Esophagus muscularis mucosa (tissue), 3 donors: ENCODE results near the gene ABCC6.

Source experiments
- EP300 ChIP-seq: sonication (generic); formaldehyde crosslinking; IDR thresholded peaks from one replicate; pipeline ENCODE4 v1.6.1; 2017; ENCODE audit warnings: antibody characterized with exemption
- POLR2AphosphoS5 ChIP-seq, 2 donors: sonication (generic); formaldehyde crosslinking; IDR thresholded peaks; one replicate each; pipeline ENCODE4 v1.6.1; 2017; ENCODE audit warnings: antibody characterized with exemption in 2 of 2

DNA sequence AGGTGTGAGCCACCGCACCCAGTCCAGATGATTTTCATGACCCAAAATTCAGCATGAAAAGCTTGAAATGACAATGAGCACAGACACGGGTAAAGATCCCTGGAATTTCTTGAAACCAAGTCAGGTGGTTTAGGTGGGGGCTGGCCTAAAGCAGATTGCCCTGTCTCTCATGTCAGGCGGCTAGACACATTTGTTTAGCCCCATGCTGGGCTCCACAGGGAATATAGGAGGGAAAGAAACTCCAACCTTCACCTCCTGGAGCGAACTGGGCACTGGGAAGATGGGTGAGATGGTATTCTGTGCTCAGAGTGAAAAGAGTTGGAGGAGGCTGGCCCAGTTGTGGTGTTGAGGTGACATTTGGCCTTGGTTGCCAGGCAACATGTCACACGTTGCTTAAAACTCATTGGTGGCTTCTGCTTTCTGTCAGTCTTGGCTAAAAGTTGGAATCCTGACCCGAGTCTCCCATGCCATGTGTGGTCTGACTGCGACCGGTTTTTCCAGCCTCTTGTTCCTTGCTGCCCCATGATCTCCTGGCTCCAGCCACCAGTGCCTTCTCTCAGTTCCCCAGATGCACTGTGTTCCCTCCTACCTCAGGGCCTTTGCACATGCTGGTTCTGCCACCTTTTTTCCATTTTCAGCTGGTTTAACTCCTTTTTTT is 113.7 kb downstream of the ABCC6 start:
- no peak for TF ChIP-seq EP300
- TF ChIP-seq POLR2AphosphoS5 (IDR thresholded peaks at IDR 0.05): no peak
